Adrenal gland (tissue), 5 donors: ENCODE data around the gene MPIG6B.

Experiments used
- POLR2A ChIP-seq, 2 donors: fragments of 450-650 bp; IDR thresholded peaks; one replicate each; pipeline ENCODE4 v1.6.1; 2017; ENCODE audit warnings: antibody characterized with exemption in 2 of 2, mild to moderate bottlenecking in 2 of 2, moderate library complexity in 1 of 2
- TF ChIP-seq, protein P1 (sequence below), 6 experiments: fragments of 450-650 bp in 4 of 6; fragments of 200-600 bp in 2 of 6; sonication (generic) in 1 of 6; IDR thresholded peaks; 1 replicate in 5 of 6; 2 replicates in 1 of 6; pipeline versions ENCODE4 v1.5.1 to v1.8.0; 2016 to 2021; ENCODE audit warnings: antibody characterized with exemption in 6 of 6, mild to moderate bottlenecking in 2 of 6, moderate library complexity in 1 of 6
- donor health status: DM: no; HTN: no; CAD: no.

DNA sequence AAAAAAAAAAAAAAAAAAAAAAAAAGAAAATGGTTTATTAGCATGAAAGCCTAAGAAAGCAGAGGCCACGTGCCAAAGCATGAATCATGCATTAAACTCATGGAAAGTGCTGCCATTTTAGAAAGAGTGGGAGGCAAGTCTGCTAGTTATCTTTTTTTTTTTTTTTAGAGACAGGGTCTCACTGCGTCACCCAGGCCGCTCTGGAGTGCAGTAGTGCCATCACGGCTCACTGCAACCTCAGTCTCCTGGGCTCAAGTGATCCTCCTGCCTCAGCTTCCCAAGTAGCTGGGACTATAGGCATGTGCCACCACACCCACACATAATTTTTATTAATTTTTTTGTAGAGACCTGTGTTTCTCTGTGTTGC, 48.8 kb downstream of the MPIG6B start:
- TF ChIP-seq, protein P1, sequence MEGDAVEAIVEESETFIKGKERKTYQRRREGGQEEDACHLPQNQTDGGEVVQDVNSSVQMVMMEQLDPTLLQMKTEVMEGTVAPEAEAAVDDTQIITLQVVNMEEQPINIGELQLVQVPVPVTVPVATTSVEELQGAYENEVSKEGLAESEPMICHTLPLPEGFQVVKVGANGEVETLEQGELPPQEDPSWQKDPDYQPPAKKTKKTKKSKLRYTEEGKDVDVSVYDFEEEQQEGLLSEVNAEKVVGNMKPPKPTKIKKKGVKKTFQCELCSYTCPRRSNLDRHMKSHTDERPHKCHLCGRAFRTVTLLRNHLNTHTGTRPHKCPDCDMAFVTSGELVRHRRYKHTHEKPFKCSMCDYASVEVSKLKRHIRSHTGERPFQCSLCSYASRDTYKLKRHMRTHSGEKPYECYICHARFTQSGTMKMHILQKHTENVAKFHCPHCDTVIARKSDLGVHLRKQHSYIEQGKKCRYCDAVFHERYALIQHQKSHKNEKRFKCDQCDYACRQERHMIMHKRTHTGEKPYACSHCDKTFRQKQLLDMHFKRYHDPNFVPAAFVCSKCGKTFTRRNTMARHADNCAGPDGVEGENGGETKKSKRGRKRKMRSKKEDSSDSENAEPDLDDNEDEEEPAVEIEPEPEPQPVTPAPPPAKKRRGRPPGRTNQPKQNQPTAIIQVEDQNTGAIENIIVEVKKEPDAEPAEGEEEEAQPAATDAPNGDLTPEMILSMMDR (IDR thresholded peaks at IDR 0.05) = no peak
- no peak for TF ChIP-seq POLR2A (IDR thresholded peaks at IDR 0.05)
